ENCODE data around the gene ACTN4.

The ACTN4 gene

GRCh38 chr19:38638461-38638860 lies 9.0 kb upstream of the ACTN4 start:
- DNase-seq: no peak

- no peak for DNase-seq
Observed at GRCh38 chr19:38639679-38640078, 7.8 kb upstream of the ACTN4 start.

- no peak for DNase-seq
Observed at GRCh38 chr19:38640368-38640767, 7.1 kb upstream of the ACTN4 start.

- no peak for DNase-seq
Observed at GRCh38 chr19:38642176-38642575, 5.3 kb upstream of the ACTN4 start.

- no peak for DNase-seq
Observed at GRCh38 chr19:38644719-38645118, 2.7 kb upstream of the ACTN4 start.

- no peak for DNase-seq
Observed at GRCh38 chr19:38647966-38648768, 718 bp downstream of the ACTN4 start.

GRCh38 chr19:38648769-38649304 lies 1.4 kb downstream of the ACTN4 start:
- DNase-seq: no peak

- no peak for DNase-seq
Observed at GRCh38 chr19:38649305-38650171, 2.1 kb downstream of the ACTN4 start.

- DNase-seq: no peak
Observed at GRCh38 chr19:38650172-38650775, 2.8 kb downstream of the ACTN4 start.

- no peak for DNase-seq
Observed at GRCh38 chr19:38650911-38651584, 3.6 kb downstream of the ACTN4 start.

- no peak for DNase-seq
Observed at GRCh38 chr19:38653028-38653571, 5.7 kb downstream of the ACTN4 start.

- DNase-seq: no peak
Observed at GRCh38 chr19:38654628-38655055, 7.2 kb downstream of the ACTN4 start.

- DNase-seq: no peak
Observed at GRCh38 chr19:38655148-38655824, 7.8 kb downstream of the ACTN4 start.

GRCh38 chr19:38656171-38656981 lies 8.9 kb downstream of the ACTN4 start:
- no peak for DNase-seq

GRCh38 chr19:38657633-38658222 lies 10.3 kb downstream of the ACTN4 start:
- DNase-seq: no peak

GRCh38 chr19:38658462-38659306 lies 11.2 kb downstream of the ACTN4 start:
- no peak for DNase-seq

- no peak for DNase-seq
Observed at GRCh38 chr19:38660724-38661123, 13.3 kb downstream of the ACTN4 start.

- no peak for DNase-seq
Observed at GRCh38 chr19:38661136-38661535, 13.7 kb downstream of the ACTN4 start.

GRCh38 chr19:38661996-38662395 lies 14.5 kb downstream of the ACTN4 start:
- DNase-seq: no peak

Data from activated naive CD4-positive, alpha-beta T cell (primary cell).